Stimulated activated CD4-positive, alpha-beta T cell treated with anti-CD3 and anti-CD28 coated beads, Interleukin-12 subunit alpha, Interleukin-12 subunit beta, amount 100 ng/mL, for 48 hours (primary cell): ENCODE measurements around the gene SLC4A1.
A peak's percentile ranks its signal among the peaks of the same experiment; 100 is the strongest.

ENCODE experiments used
- DNase-seq, 3 donors: peaks; one replicate each; pipeline ENCODE4 v3.0.0-alpha.2; 2020; ENCODE audit warnings: low read depth in 2 of 3, low spot score in 1 of 3

The SLC4A1 gene

GRCh38 chr17:44221084-44221861 lies 46.7 kb downstream of the SLC4A1 start:
- DNase-seq = peak in 2 of 3 donors; percentile 34 to 64

GRCh38 chr17:44220213-44221083 lies 47.5 kb downstream of the SLC4A1 start:
- no peak for DNase-seq

- DNase-seq = peak in 1 of 3 donors; percentile 44
Measured at GRCh38 chr17:44219616-44220212, 48.2 kb downstream of the SLC4A1 start, which contains the start of gene UBTF. Gene UBTF (minus strand): TSS chr17:44219675. CDS start chr17:44218229, 1,446 bp downstream.

- DNase-seq = peak; percentile 50 to 65 (median 51)
Measured at GRCh38 chr17:44219108-44219615, 48.8 kb downstream of the SLC4A1 start.

GRCh38 chr17:44218344-44219107 lies 49.4 kb downstream of the SLC4A1 start:
- DNase-seq = peak; percentile 79 to 86 (median 83)

GRCh38 chr17:44217738-44218343 lies 50.1 kb downstream of the SLC4A1 start:
- DNase-seq = no peak

GRCh38 chr17:44216694-44217093 lies 51.2 kb downstream of the SLC4A1 start:
- no peak for DNase-seq

- DNase-seq = no peak
Measured at GRCh38 chr17:44216173-44216572, 51.8 kb downstream of the SLC4A1 start.

GRCh38 chr17:44214896-44215295 lies 53.0 kb downstream of the SLC4A1 start:
- DNase-seq = no peak

GRCh38 chr17:44214230-44214494 lies 53.8 kb downstream of the SLC4A1 start:
- no peak for DNase-seq

GRCh38 chr17:44213403-44214229 lies 54.3 kb downstream of the SLC4A1 start:
- DNase-seq = no peak

- no peak for DNase-seq
Measured at GRCh38 chr17:44212507-44213402, 55.2 kb downstream of the SLC4A1 start.

GRCh38 chr17:44211281-44212265 lies 56.4 kb downstream of the SLC4A1 start:
- DNase-seq = no peak

GRCh38 chr17:44210342-44211192 lies 57.4 kb downstream of the SLC4A1 start:
- peak; percentile 86 to 87 (median 86) for DNase-seq

- peak in 2 of 3 donors; percentile 46 to 65 for DNase-seq
Measured at GRCh38 chr17:44209786-44210341, 58.1 kb downstream of the SLC4A1 start.

GRCh38 chr17:44207743-44208142 lies 60.2 kb downstream of the SLC4A1 start:
- DNase-seq = no peak
